SW 1271 (cell line): ENCODE data around the gene KRT6A.

ENCODE experiments used
- DNase-seq, 2 experiments: peaks; one replicate each; lab custom pipeline; 2025; lab: John Stamatoyannopoulos, UW

Gene KRT6A

DNA sequence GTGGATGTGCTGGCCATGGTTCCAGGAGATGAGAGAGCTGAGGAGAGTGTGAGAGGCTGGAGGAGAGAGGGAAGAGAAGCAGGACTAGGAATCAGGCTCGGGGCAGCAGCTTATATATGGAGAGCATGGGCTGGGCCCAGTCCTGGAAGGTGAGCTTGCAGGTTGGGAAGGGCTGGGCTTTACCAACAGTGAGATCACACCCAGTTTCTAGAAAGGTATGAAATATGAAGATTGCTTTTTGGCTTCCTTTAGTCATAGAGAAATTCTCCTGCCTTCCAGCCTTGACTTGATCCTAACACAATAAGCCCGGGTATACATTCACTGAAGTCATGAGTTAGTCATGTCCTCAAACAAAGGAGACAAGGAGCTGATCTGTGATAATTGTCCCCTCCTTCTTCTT is at the start of gene KRT6A:
Gene KRT6A, minus strand, starts transcription at position 86 of the 400 bp plus-strand sequence. Its CDS starts 69 bp downstream, at position 17.
- no peak for DNase-seq

- DNase-seq, result no peak
These were observed 49.1 kb upstream of the KRT6A start for GRCh38 chr12:52542157-52542556.

DNA sequence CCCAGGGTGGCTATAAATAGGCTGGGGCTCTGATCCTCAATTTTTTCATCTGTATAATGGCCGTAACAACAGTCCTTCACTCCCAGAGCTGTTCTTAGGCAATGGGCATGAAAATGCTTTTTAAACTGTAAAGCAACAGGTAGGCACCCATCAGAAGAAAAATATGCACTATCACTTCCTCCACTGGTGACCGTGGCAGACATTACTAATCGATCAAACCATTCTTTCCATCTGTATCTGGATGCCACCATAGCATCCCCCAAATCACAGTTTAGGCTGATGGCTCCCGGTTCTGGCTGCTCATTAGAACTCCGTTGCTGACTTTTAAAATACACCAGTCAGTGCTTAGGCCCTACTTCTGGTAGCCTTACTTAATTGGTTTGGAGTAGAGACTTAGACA is 48.7 kb upstream of the KRT6A start:
- DNase-seq, result no peak

DNA sequence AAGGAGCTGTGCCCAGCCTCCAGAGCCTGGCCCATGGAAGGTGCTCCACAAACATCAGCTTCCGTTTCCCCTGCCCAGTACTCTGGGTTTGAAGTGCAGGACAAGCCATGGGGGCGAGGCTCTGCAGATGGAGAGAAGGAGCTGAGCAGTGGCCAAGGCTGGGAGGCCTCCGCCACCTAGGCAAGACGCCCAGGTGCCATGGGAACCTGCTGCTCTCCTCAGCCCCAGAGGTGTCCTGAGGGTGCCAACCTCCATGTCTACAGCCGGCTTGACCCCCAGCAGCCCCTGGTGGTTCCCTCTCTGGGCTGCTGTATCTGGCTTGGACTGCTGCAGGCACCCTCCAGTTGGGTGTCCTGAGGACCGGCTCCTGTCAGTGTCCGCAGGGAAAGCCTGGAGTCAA is 47.5 kb upstream of the KRT6A start:
- DNase-seq, result no peak

DNA sequence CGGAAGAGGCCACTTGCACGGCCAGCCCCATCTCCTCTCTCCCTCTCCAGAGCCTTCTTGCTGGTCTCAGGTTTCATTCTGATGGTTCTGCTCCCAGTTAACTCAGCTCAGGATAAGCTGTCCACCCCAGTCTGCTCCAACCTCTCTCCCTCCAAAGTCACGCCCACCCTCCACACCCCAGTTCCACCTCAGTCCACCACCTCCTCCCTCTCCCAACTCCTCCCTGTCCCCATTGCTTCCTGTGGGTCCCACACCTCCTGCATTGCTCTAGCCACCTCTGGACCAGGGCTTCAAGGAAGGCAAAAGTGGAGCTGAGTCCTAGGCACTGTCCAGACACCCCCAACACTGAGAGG is 46.7 kb upstream of the KRT6A start:
- no peak for DNase-seq

GRCh38 chr12:52539083-52539820 is 46.2 kb upstream of the KRT6A start:
- no peak for DNase-seq

GRCh38 chr12:52537101-52537500 is 44.0 kb upstream of the KRT6A start:
- no peak for DNase-seq

- no peak for DNase-seq
These were observed 42.5 kb upstream of the KRT6A start for GRCh38 chr12:52535574-52535973.

DNA sequence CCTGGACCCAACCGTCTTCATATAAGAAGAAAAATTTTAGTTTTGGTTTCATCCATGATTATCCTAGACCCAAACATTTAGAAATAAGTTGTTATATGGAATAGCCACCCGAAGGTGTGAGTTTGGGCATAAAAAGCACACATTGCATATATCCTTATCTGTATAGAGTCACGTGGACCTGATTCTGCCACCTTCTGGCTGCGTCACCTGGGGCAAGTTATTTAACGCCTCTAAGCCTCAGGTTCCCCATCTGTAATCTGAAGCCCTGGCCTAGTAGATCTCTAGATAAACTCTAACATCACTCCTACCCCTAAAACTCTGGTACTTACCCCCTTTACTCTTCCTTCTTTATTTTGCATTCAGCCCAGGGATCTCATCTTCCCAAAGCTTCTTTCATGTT is 41.4 kb upstream of the KRT6A start:
- DNase-seq, result no peak

- DNase-seq, result no peak
These were observed 40.8 kb upstream of the KRT6A start for GRCh38 chr12:52533686-52534470.

DNA sequence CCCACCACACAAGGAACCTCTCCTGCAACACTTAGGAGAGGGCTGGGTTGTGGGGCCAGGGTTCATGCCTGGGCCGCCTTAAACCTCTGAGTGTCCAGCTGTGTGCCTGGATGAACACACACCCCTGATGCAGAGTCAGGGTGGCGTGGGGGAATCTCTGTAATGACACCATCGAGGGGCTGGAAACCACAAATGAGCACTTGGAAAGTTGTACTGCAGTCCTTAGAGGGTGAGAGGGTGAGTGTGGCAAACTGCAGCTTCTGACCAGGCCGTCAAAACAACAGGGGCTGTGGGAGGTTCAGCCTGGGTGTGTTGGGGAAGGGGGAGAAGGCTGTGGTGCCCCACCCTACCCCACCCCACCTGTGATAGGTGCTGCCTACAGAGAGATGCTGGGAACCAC is 39.6 kb upstream of the KRT6A start:
- DNase-seq, result no peak

DNA sequence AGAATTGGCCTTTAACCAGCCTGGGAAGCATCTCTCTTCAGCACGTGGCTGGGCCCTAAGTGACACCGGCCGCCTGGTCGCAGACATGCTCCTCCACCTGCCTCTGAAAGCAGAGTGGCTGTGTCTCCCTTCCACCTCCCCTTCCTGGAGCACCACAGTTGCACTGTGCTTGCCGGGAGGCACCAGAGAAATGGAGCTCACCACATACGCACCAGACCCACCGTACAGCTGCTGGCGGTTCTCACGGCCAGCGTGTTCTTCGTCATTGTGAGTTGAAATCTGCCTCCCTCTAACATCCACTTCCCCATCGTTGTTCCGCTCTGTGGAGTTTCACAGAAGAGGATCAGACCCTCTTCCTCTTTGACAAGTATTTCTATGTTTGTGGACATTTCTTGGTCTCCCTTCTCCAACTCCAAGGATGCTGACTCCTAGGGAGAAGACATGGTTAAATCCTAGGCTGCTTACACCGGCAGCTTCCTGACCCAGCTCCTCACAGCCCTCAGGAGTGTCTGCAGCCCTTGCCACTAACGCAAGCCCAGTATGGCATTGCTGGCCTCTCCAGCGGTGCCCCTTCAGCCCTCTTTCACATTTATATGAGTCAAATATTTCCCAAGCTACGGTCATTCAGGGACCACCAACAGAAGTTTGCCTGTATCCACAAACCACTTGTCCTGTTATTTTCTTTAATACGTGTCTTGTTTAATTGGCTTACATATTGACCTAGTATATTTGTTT is 38.7 kb upstream of the KRT6A start:
- DNase-seq, result no peak

- DNase-seq, result no peak
These were observed 37.8 kb upstream of the KRT6A start for GRCh38 chr12:52530905-52531304.

DNA sequence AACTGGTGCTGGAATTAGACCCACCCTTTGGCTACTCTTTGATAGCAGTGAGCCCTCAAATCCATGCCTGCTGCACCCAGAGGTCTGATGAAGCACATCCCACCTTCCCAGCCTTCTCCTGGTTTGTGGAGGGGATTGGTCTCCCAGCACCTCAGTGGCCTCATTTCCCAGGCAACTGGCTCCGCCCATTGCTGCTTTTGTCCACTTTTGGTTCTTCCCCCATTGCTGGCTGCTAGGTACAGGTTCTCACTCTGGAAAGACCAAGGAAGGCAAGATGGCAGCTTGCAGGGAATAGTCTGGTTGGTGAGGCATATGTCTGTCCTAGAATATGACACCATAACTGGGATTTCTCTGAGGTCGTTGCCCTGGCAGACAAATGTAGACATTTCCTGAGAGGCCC is 37.3 kb upstream of the KRT6A start:
- DNase-seq, result no peak

GRCh38 chr12:52529846-52530245 is 36.8 kb upstream of the KRT6A start:
- no peak for DNase-seq

DNA sequence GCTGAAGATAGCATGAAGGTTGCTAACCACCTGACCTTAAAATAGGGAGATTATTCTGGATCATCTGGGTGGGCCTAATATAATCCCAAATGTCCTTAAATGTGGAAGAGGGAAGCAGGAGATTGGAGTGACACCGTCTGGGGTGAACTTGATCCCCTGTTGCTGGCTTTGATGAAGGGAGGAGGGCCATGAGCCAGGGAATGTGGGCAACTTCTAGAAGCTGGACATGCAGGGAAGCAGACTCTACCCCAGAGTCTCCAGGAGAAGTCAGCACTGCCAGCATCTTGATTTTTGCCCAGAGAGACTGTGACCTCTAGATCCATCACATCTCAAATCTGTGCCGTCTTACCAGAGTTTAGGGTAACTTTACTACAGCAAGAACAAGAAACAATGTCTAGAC is 36.4 kb upstream of the KRT6A start:
- no peak for DNase-seq

DNA sequence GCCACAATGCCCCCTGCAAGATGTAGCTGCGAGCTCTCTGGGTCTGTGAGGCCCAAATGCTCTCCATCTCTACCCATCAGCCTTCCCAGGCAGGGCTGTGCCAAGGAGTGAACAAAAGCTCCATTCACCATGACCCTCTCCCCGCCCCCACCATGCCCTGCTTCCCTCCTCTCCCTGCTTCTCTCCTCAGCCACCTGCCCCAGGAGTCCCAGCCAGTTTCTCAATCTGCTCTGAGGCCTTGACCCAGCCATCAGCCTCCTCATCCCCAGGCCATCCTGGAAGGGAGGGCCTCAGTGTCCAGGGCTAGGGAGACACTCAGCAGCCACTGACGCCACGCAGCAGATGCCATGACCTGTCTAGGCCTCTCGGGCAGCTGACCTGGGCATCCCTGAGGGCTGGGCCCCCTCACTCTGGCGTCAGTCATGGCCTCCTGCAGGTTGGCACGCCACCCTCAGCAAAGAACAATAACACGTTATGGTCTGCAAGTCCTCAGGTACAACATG is 35.6 kb upstream of the KRT6A start:
- DNase-seq, result no peak

- no peak for DNase-seq
These were observed 34.2 kb upstream of the KRT6A start for GRCh38 chr12:52527121-52527800.

DNA sequence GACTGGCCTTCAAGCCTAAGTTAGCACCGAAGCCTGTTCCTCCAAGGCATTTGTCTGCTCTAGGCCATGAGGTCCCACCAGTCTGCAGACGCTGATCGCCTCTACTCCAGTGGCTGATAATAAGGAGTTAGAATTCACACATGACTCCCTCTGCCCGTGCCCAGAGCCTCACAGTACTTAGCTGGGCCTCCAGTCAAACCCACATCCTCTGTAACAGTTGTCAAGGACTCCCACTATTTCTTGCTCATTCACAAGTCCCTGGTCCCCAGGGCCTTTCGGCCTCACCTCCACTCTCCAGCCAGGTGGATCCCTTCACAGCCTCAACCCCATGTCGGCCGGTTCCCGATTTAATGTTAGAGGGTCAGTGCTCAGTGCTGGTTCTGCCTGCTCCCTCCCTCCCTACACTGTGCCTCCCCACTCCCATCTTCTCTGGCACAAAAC is 33.5 kb upstream of the KRT6A start:
- no peak for DNase-seq

- no peak for DNase-seq
These were observed 32.8 kb upstream of the KRT6A start for GRCh38 chr12:52525661-52526499.

GRCh38 chr12:52524898-52525591 is 32.0 kb upstream of the KRT6A start:
- DNase-seq, result no peak
